ENCODE data around the gene C6orf62.

DNA sequence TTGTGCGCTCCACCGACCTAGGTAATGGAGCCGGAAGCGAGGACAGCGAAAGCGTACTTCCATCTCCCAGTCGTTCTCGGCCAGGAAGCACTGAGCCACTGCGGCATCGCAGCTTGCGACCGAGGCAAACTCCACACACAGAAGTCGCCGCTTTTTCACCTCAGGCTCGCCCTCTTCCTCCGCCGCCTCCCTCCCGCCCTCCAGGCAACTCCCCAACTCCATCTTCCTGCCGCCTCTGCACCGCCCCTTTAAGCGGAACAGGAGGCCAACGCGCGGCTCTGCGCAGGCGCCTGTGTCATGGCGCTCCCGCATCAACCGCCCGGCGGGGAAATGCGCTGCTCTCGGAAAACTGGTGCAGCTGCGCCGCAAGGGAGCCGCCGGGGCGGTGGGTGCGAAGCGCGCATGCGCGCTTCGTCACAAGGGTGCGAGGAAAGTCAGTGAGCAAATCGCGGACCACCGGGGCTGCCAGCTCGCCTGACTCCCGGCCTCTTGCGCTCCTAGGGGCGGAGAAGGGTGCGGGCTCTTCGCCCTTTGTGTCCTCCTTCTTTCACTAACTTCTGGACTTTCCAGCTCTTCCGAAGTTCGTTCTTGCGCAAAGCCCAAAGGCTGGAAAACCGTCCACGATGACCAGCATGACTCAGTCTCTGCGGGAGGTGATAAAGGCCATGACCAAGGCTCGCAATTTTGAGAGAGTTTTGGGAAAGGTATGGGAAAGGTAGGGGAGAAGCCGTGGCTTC is 52.1 kb downstream of the C6orf62 start, which contains the start of the genes ACOT13 and TDP2:
- no peak for TF ChIP-seq NR3C1 (IDR thresholded peaks at IDR 0.05)
- TF ChIP-seq, protein P1, sequence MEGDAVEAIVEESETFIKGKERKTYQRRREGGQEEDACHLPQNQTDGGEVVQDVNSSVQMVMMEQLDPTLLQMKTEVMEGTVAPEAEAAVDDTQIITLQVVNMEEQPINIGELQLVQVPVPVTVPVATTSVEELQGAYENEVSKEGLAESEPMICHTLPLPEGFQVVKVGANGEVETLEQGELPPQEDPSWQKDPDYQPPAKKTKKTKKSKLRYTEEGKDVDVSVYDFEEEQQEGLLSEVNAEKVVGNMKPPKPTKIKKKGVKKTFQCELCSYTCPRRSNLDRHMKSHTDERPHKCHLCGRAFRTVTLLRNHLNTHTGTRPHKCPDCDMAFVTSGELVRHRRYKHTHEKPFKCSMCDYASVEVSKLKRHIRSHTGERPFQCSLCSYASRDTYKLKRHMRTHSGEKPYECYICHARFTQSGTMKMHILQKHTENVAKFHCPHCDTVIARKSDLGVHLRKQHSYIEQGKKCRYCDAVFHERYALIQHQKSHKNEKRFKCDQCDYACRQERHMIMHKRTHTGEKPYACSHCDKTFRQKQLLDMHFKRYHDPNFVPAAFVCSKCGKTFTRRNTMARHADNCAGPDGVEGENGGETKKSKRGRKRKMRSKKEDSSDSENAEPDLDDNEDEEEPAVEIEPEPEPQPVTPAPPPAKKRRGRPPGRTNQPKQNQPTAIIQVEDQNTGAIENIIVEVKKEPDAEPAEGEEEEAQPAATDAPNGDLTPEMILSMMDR (IDR thresholded peaks at IDR 0.05): no peak; the same call in 2 of the 3 replicates
- TF ChIP-seq, protein P2, sequence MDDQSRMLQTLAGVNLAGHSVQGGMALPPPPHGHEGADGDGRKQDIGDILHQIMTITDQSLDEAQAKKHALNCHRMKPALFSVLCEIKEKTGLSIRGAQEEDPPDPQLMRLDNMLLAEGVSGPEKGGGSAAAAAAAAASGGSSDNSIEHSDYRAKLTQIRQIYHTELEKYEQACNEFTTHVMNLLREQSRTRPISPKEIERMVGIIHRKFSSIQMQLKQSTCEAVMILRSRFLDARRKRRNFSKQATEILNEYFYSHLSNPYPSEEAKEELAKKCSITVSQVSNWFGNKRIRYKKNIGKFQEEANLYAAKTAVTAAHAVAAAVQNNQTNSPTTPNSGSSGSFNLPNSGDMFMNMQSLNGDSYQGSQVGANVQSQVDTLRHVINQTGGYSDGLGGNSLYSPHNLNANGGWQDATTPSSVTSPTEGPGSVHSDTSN (IDR thresholded peaks at IDR 0.05): no peak
- no peak for TF ChIP-seq MYC (IDR thresholded peaks at IDR 0.05; ENCODE audit: borderline replicate concordance, low read length)
- TF ChIP-seq POLR2A (IDR thresholded peaks at IDR 0.05; ENCODE audit: low read length): peak; percentile 81
- no peak; the same call in 1 of the 2 replicates for TF ChIP-seq PHF8 (IDR thresholded peaks at IDR 0.05; ENCODE audit: borderline replicate concordance, low read depth)
- TF ChIP-seq, protein P3, sequence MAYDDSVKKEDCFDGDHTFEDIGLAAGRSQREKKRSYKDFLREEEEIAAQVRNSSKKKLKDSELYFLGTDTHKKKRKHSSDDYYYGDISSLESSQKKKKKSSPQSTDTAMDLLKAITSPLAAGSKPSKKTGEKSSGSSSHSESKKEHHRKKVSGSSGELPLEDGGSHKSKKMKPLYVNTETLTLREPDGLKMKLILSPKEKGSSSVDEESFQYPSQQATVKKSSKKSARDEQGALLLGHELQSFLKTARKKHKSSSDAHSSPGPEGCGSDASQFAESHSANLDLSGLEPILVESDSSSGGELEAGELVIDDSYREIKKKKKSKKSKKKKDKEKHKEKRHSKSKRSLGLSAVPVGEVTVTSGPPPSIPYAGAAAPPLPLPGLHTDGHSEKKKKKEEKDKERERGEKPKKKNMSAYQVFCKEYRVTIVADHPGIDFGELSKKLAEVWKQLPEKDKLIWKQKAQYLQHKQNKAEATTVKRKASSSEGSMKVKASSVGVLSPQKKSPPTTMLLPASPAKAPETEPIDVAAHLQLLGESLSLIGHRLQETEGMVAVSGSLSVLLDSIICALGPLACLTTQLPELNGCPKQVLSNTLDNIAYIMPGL (CRISPR knock-in tag; IDR thresholded peaks at IDR 0.05; ENCODE audit: borderline replicate concordance): no peak
- TF ChIP-seq MAZ (IDR thresholded peaks at IDR 0.05; ENCODE audit: borderline replicate concordance, low read depth, low read length): no peak
- peak; percentile 12 to 37; a peak in 3 of 5 replicates for TF ChIP-seq RAD21 (conservative IDR thresholded peaks at IDR 0.05 in 1 of 2, IDR thresholded peaks at IDR 0.05 in 1 of 2)
- no peak for TF ChIP-seq NFE2L2 (conservative IDR thresholded peaks at IDR 0.05; ENCODE audit: low read length)

Measured in A549 (cell line).